GM19452 (cell line): ENCODE data around the gene CBFA2T3.

ENCODE experiments used
- ATAC-seq: cut with Tn5 transposase; IDR thresholded peaks from one replicate; pipeline ENCODE4 v1.9.1; 2021; ENCODE audit not compliant: unreplicated experiment

CBFA2T3 gene

DNA sequence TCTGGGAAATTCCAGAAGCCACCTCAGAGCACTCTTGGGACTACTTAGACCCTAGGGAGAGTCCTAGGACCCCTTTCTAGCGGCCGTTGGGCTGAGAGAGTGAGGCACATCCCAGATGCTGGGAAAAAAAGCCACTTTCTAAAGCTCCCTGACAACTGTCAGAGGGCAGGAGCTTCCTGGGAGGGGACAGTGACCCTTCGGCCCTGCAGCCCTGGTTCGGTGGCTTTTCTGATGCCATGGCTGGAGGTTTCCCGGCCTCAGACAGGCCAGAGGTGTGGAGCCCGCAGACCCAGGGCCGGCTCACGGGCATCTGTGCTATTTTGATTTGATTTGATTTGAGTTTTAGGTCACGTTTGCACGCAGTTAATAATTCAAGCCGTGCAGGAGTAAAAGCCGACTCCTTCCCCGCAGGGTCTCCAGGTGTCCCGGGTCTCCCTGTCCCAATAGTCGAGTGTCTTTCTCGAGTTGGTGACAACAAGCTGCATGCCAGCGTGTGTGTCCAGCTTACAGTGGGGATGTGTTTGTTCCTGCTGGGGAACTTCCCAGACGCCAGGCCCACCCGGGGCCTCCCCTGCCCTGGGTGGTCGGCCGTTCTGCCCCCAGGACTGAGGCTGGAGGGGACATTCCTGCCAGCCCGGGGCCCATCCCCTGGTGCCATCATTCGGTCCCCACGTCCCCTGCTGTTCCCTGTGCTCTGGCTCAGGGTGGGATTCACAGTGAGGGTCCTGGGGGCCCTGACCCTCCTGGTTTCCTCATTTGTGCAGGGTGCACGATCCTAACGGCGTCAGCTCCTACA lies 1.0 kb upstream of the CBFA2T3 start:
- ATAC-seq, result no peak

DNA sequence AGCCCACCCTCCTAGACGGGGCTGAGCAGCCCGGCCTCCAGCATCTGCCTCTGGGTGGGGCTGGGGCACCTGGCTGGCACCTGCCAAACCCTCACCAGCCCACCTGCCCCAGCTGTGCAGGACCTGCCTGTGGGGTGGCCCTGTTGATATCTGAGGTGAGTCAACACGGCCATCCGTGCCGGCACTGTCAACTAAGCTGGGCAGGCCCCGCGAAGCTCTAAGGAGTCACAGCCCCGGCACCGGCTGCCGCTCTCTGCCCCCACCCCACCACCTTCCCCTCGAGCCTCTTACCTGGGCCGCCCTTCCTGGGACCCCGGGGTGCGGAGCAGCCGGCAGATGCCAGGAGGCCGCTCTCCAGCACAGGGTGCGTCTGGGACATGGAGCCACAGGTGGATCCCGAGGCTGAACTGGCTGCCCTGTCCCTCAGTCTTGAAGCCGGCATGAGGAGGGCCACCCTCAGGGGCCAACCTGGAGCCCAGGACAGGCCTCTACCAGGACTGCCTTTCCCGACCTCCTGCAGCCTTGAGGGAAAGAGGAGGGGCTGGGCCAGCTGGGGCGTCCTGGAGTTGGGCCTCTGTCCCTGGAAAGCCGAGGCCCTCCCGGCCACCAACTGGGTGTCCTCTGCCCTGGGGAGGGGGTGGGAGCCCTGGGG lies 515 bp downstream of the CBFA2T3 start:
- no peak for ATAC-seq

DNA sequence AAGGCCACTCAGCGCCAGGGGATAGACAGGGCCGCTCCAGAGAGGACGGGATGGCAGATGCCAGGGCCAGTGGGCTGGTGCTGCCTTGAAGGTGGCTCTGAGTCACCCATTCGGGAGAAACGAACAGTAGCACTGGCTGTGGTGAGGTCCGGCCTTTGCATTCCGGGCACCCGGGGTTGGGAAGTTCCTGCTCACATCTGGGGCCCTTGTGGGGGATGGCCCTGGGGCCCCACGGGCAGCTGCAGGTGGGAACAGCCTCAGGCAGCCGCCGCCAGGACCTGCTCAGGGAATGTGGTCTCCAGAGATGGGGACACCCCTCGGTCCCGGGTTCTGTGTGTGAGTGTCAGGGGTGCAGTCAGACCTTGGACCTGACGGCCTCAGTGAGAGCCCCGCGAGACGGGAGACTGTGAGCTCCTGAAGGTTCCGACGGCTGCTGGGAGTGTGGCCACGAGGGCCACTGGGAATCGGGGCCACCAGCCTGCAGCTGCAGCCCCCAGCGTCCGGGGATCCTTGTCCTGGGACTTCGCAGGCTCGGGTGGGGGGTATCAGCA lies 1.4 kb downstream of the CBFA2T3 start:
- ATAC-seq, result no peak

DNA sequence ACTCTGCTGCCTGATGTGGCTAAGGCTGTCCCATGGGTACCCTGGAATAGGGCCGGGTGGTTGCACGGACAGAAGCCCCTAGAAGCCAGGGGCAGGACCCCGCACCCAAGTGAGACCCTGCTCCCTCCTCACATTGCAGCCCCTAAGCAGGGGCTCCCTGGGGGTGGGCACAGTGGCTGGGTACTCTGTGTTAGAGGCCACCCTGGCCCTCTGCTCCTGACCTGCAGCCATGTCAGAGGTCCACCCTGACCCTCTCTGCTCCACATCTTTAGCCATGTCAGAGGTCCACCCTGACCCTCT lies 2.1 kb downstream of the CBFA2T3 start:
- ATAC-seq, result no peak

DNA sequence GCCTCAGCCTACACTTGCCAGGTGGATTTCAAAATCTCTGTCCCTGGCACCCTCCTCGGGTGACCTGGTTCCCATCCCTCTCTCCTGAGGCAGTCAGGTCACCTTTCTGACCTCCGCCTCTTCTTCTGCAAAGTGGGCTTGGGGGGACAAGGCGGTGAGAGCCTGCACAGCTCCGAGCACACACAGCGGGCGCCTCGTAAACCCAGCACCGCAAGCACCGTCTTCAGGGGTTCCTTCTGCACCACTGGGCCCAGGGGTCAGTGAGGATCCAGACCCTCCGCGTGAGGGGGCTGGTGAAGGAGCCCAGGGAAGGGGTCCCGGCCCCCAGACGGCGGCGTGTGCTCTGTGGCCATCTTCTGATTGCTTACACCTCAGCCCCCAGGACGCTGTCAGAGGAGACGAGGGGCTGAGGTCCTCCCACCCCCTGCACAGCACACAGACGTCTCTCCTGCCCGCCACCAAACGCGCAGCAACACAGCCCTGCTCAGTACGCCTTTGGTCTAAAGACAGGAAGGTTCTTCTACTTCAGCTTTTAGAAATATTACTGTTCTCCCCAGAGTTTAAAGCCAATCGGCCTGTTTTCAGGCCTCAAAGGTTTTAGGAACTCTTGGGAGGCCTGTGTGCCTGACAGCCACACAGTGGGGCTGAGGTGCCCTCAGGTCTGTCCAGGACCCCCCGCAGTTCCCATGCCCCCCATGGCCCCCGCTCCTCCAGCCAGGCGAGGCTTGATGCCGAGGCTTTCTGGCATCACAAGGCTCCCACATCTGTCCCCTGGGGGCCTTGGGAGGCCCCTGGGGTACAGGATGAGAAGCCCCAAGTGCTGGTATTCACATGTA lies 2.7 kb downstream of the CBFA2T3 start:
- no peak for ATAC-seq

DNA sequence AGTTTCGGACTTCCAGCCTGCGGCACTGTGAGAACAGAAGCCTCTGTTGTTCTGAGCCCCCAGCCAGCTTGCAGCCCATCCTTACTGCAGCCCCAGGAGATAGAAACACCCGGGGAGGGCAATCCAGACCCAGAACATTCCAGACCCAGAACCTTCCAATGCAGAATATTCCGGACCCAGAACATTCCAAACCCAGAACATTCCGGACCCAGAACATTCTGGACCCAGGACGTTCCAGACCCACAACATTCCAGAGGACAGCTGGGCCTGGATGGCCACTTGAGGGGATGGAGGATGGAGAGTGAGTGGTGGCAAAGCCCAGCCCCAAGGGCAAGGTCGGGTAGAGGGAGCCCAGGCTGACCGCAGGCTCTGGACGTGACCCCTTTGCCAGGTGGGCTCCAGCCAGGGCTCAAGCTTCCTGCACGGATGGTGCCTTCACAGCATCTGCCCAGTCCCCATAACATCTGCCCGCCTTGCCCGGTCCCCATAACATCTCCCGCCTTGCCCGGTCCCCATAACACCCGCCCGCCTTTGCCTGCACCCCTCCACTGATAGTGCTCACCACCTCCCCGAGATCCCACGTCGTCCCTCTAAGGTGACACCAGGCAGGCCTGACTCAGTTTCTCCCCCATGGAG lies 3.5 kb downstream of the CBFA2T3 start:
- no peak for ATAC-seq

DNA sequence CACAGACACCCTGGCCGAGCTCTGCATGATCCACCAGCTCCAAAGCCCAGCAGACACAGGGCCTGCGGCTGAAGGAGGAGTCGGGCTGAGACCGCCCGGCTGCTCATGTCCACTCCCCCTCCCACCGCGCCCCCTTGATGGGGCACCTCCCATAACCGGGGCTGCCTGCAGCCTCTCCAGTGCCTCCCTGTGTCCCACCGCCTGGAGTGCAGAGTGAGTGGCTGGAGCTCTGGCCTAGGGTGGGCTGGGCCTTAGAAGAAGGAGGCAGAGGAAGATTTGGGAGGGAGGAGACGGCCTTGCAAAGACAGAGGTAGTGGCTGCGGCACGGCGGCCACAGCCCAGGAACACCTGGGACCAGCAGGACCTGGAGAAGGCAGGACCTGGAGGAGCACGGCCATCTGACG lies 4.0 kb downstream of the CBFA2T3 start:
- no peak for ATAC-seq

DNA sequence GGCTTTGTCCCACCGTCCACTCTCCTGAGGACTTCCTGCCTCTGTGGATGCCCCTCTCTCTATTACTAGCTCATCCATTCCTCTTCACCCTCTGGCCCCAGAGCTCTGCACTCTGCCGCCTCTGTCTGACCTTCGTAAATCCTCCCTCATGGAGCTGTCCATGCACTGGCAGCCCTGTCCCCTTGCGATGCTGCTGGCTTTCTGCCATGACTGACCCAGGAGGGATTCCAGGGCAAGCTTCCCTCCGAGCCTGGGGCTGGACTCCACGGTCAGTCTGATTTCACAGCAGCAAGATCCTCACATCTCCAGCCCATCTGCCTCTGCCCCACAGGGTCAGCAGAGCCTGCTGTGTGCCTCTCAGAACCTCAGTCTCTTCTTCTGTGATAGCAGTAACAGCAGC lies 4.7 kb downstream of the CBFA2T3 start:
- ATAC-seq, result no peak

DNA sequence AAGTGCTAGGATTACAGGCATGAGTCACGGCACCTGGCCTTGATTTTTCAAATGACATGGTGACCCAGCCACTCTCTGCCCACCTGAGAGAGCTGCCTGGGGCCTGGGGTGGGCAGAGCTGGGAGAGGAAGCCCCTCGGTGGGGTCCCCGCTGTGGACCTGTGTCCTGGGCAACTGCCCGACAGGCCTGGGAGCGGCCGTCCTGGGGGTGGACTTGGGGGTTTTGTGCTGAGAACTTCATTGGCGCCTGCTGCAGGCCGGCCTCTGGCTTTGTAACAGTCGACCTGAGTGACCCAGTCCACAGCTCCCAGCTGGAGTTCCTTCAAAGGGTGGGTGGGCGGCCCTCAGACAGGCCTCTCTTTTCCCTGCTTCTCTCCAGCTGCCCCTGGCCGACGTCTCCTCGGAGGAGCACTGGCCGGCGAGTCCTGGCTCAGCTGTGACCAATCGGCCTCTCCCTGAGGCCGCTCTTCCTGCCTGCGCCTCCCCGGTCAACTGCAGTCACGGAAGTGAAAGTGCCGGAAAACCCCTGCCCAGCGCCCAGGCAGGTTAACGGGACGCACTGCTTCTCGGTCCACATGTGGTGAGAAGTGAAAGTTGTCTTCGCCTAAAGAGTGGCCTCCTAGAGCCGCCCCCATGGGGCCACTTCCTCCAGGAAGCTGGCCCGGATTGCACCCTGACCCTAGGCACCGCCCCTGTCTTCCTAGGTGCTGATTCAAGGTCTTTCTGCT lies 5.5 kb downstream of the CBFA2T3 start:
- peak; percentile 27 for ATAC-seq

DNA sequence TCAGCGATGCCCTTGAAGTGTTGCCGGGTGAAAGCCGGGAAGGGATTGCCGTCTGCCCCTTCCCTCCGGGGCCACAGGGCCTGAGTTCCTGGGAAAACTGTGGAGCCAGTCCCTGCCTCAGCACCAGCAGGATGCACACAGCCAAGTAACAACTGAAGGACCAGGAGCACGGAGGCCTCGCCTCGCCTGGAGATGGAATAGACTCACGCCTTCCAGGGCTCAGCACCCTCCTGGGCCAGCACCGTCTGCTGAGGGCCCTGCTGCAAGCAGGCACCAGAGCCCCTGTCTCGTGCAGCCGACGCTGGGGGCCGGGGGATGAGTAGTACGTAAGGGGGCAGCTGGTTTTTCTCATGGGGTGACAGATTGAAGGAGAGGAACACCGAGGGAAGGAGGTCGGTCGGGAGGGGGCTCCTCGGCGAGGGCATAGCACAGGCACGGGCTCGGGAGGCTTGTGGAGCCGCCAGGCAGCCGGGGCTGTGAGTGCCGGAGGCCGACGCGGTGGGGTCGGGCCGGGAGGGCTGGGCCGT lies 6.4 kb downstream of the CBFA2T3 start:
- no peak for ATAC-seq

DNA sequence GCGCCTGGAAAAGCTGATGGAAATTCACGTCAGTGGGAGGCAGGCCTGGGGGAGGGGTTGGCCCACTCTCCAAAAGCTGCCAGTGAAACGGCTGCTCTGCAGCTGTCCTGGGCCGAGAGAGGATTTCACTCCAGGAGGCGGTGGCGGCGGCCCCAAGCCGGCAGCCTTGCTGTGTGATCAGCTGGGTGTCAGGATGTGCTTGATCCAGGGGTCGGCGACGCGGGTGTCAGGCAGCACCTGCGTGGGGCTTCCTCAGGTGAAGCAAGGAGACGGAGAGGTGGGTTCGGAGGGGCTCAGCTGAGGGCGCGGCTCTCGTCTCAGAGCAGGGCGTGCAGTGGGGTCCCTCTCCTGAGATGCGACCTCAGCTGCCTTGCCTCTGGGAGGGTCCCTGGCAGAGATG lies 7.0 kb downstream of the CBFA2T3 start:
- no peak for ATAC-seq

DNA sequence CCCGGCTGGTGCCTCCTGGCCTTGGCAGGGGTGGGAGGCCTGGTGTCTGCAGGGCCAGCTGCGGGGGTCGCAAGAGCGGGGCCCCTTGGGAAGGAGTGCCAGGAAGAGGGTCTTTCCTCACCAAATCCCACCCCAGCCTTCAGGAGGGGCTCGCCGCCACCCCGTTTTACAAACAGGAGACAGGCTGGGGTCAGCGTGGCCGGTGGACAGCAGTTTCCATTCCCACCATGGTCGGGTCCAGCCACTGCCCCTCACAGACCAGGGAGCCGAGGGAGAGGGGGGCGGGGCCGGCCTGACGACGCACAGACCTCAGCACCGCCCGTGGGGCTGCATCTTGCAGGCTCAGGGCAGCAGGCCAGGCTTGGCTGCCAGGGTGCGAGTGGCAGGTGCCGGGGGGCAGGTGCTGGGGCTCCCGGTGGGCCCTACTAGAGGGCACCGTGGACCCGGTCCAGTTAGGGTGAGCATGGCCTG lies 7.6 kb downstream of the CBFA2T3 start:
- no peak for ATAC-seq

DNA sequence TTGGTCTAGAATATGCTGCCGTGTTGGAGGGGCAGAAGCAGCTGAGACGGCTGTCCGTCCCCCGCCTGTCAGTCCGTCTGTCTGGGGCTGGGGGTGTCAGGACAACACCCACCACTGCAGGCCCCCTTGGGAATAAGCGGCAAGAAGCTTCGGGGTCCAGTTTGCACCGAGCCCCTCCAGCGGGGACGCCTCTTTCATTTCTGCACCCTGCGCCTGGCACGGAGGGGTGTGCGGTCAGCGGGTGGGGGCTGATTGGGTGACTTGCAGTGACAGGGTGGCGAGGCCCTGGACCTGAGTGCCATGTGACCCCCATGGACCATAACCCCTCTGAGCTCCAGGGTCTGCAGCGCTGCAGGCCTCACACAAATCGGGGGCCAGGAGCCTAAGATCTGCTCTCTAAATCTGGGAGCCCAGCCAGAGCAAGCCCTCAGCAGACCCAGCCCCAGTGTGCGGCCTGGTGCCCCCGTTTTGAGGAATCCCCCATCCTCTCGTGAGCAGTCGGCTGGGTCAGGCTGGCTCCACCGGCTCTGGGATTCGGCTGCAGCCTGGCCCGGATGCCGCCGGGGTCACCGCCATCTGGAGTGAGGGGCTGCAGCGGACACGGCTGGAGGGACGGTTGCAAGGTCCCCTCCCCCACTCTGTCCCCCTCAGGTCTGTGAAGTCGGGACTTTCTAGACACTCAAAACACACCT lies 8.3 kb downstream of the CBFA2T3 start:
- no peak for ATAC-seq

DNA sequence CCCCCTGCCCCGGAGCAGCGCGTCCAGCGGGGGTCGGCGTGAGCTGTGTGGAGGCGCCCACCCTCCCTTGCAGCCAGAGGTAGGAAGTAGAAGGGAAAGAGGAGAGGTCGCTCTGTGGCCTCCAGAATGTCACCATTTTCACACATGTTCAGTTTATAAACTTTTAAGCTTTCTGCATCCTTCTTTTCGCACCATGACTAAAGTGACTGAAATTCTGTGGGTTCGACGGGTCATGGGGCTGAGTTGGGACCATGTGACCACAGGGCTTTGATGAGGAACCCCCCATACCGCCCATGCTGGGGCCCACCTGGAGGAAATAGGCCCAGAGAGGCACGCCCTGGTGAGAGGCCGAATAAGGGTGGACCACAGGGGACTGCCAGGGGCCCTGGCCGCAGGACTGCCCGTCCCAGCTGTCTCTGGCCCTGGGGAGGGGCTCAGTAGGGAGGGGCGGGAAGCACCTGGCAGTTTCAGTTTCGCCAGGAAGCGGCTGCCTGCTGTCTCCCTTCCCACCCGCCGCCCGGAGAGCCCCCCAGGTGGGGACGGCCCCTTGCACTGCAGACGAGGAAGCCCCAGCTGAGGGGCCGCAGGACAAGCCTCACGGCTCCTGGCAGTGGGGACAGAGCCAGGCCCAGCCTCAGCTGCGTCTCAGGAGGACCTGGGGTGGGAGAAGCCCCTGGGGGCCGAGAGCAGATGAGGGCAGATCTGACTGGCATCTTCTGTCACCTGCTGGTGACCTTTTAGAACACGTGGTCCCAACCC lies 9.0 kb downstream of the CBFA2T3 start:
- peak; percentile 54 for ATAC-seq

DNA sequence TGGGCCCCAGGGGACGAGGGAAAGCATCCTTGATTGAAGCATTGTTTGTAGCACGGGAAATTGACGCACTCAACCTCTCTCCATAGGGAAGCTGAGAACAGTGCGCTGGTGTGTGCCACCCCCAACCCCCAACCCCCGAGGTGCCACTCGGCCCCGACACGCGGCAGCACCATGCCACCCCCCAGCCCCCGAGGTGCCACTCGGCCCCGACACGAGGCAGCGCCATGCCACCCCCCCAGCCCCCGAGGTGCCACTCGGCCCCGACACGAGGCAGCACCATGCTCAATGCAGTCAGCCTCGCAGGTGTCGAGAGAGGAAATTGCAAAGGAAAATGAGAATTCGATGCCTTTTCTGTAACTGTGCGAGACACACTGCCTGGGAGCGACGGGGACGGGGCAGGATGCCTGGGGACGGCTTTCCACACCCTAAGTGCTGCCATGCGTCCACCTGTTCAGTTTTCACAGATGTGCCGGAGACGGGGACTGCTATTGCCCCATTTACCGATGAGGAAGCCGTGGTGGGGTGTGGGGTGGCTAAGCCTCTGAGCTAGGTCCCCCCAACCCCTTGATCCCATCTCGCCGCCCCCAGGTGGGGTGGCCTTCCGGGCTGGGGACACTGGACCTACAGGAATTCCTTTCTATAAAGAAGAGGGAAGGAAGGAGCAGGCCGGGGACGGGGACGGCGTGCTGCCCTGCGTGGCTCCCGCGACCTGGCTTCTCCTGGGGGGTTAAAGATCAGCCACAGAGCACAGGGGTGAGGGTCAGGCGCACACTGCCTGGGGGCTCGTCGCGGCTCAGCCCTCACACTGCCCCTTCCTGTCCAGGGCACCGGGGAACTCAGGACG lies 9.8 kb downstream of the CBFA2T3 start:
- ATAC-seq, result no peak

DNA sequence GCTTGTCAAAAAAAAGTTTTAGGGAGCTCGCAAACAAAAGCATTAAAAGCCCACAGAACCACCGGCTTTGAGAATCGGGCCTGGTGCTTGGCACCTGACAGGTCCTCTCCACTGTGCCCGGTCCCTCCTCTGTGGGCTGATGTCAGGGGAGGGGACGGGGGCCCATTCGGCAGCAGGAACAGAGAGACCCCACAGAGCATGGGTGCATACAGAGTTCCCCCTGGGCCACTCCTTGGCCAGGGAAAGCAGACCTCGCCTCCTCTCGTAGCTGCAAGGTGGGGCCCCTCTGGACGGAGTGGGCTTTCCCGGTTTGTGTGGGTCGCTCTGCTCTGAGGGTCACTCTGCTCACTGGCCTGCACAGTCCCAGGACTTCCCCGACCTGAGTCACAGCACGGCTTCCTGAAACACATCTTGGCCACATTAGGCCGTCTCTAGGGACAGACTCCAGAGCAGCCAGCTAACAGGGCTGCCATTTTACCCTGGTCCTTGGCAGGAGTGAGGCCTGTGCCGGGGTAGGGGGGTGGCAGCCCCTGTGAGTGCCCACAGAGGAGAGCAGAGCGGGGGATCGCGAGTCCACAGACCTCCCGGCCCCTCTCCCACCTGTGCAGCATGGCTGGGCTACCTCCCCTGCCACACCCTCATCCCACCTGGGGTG lies 11.1 kb downstream of the CBFA2T3 start:
- no peak for ATAC-seq

DNA sequence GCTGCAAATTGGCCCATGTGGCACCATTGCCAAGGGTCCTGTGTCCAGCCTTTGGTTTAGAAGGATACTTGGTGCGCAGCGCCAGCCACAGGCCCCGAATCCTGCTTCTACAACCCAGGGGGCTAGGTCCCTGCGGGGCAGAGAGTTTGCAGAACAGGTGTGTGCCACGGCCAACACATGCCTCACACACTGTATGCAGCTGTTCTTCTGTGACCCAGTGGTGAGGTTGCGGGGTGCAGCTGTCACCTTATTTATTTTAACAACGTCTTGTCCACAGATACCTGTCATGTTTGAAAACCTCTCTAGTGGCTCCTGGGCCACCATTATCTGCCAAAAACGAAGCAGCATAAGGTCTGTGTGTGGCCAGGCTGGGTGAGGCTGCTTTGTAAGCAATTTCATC lies 11.6 kb downstream of the CBFA2T3 start:
- no peak for ATAC-seq

DNA sequence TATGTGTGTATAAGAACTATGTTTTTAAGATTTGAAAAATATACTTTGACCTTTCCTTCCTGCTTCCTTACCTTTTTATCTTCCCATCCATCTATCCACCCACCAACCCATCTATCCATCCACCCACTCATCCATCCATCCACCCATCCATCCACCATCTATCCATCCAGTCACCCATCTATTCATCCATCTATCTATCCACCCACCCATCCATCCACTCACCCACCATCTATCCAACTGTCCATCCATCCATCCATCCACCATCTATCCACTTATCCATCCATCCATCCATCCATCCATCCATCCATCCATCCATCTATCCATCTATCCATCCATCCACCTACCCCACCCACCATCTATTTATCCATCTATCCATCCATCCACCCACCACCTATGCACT lies 12.4 kb downstream of the CBFA2T3 start:
- ATAC-seq, result no peak
